Glomerular visceral epithelial cell (primary cell): Measurements from ENCODE around the gene NLGN1.
"Not testable (repeated sequence)": the region's sequence is repeated elsewhere in the genome, so short reads cannot be mapped to it uniquely, and the experiment has no call there.

Experiments
- DNase-seq: peaks from one replicate; pipeline ENCODE4 v3.0.0-alpha.2; 2016; ENCODE audit errors: extremely low spot score

NLGN1 gene

DNA sequence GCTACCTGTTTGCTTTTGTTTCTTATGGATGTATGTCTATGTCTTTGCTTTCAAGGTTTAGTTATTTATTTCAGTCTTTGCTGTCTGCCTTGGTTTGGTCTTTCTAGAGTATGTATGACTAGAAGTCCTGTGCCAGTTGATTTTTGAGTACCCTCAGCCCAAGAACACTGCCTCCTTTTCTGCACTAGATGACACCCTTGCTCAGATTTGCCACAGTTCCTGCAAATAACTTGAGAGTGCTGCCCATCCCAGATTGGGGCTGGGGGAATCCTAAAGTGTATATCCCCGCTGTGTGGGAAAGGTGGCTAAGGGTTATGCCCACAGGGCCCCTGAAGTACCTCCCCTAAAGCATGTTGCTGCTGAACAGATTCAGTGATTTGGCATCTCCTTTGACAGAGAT lies 32.0 kb downstream of the NLGN1 start:
- DNase-seq, result no peak

DNA sequence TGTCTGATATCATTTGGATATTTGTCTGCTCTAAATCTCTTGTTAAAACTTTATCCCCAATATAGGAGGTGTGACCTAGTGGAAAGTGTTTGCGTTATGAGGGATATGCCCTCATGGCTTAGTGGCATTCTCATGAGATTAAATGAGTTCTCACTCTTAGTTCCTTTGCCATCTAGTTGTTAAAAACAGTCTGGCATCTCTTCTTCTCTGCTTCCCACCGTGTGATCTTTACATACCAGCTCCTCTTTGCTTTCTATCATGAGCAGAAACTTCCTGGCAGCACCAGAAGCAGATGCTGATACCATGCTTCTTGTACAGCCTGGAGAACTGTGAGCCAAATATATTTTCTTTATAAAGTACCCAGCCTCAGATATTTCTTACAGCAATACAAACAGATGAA lies 33.0 kb downstream of the NLGN1 start:
- DNase-seq, result no peak

DNA sequence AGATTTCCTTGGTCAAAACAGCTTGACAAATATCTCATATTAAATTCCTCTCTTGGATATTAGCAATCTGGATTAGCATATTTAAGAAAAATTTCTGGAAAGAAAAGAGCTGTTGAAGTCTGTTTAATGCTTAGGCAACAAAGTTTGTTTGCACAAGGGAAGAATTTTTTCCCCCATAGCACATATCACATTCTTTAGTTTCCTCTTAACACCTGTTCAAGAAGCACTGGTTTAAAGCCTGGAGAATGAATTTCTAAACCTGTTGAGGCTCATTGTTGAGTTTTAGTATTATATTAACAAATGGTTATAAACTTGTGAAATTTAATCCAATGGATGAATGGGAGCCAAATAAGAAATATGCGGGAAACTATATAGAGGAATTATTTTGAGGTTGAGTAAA lies 41.5 kb downstream of the NLGN1 start:
- no peak for DNase-seq

DNA sequence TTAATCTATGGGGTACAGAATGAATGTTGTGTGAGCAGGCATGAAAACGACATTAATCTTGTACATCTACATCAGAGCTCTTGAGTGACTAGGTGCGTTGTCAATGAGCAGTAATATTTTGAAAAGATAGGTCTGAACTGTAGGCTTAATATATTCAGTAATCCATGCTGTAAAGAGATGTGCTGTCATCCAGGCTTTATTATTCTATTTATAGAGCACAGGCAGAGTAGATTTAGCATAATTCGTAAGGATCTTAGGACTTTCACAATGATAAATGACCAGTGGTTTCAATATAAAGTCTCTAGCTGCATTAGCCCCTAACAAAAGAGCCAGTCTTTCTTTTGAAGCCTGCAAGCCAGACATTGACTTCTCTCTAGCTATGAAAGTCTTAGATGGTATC lies 43.0 kb downstream of the NLGN1 start:
- no peak for DNase-seq

DNA sequence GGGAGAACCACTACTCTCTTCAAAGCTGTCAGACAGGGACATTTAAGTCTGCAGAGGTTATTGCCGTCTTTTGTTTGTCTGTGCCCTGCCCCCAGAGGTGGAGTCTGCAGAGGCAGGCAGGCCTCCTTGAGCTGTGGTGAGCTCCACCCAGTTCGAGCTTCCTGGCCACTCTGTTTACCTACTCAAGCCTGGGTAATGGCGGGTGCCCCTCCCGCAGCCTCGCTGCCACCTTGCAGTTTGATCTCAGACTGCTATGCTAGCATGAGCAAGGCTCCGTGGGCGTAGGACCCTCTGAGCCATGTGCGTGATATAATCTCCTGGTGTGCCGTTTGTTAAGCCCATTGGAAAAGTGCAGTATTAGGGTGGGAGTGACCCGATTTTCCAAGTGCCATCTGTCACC lies 54.0 kb downstream of the NLGN1 start:
- DNase-seq, result not testable (repeated sequence)

DNA sequence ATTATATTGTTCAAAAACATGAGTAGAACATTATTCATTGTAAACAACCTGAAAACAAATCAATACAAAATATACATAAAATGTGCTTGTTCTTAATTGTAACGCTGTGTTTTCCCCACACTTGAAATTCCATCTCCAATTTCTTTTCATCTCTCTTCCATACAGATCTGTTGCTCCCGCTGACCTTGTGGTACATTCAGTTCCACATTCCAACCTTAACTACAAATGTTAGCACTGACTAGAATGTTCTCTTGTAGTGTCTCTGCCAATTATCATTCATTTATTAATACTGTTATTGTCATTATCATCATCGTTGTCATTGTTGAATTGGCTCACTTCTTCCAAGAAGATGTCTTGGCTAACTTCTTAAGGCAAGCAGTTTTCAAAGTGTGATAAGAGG lies 65.7 kb downstream of the NLGN1 start:
- DNase-seq, result no peak

DNA sequence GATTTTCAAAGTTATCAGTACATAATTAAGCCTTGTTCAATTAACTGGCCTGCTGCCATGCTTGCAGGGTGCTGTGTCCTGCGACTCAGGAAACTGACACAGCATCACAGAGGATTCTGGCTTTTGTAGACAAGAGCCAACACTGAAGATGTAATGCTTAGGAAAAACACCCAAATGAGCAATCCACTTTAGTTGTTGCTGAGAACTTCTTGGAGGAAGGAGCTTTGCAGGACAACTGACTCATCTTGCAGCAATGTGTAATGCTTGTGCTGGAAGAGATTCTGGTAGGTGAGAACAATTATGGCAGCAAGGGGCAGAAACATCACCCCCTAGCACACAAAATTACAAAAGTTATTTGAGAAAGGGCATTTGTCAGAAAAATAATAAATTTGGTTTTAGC lies 67.6 kb downstream of the NLGN1 start:
- DNase-seq, result peak; percentile 43

DNA sequence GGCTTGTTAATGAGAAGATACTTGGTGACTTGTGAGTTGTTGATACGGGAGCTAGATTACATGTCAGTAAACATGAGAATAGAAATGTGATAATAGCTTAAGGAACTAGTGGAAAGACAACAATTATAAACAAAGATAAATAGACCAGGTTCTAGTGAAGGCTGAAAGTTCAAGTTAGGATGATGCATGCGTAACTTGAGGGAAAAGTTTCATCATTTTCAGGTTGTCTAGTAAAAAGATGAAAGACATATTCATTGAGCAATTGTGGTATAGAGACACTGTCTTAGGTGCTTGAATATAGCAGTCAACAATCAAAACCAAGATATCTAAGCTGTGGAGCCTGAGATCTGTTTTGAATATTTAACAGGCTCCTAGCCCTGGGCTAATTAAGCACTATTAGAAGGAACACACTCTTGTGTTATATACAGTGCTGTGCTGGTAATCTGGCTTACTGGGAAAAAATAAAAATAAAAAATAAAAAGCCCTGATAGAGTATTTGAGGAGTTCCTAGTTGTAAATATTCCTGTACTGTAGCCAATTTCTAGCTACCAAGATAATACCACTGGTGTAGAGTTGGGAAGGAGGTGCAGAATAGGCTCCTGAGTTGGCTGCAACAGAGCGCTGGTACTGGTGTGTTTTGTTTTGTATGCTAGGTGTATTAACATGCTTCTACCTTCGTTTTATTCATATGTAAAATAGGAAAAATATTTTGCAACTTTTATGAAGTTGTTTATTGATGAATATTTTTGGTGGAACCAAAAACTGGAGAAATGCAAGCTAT lies 68.5 kb downstream of the NLGN1 start:
- no peak for DNase-seq

DNA sequence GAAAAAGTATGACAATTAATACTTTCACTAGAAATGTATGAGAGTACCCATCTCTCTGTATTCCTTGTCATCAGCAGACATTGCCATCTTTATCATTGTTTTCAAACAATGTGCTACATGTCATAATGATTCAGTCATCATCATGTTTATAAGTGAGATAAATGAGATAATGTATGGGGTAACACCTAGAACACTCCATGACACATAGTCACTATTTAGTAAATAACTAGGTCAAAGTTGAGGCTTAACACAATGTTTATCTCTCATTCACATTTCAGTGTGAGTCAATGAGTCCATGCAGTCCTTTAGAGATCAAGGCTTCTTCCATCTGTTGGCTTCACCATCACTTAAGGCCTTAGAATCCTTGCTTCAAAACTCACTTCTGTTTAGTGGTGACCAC lies 70.0 kb downstream of the NLGN1 start:
- DNase-seq, result no peak

DNA sequence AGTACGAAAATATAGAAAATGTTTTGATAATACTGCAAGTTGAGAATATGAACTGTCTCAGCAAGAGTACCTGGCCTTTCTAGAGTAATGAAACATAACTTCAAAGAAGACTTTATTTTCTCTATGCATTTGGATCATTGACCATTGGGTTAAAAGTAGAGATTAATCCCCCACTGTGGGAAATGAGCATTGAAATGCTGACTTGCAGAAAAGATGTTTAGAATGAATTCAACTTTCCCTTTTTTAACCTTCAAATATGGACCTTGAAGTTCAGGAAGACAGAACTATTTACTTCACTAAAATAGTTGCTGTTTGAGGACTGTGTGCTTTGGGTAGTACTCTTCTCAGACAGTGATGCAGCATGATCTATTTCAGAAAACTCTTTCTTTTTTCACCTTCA lies 75.7 kb downstream of the NLGN1 start:
- DNase-seq, result no peak

DNA sequence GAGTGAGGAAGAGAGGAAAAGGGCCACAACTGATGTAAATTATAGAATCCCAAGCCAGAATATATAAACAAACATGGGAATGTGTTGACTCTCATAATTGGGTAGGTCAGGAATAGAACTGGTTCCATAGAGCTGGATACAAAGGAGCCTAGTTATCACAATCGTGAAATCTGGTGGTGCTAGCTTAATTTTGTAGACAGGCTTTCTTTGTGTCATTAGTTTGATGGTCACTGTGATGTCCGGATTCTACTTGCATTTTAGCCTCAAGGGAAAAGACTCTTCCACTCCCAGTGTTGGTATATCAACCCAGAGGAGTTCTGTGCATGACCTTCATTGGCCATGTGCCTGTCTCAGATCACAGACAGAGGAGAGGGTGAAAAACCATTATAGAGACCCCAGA lies 81.8 kb downstream of the NLGN1 start:
- DNase-seq, result no peak

DNA sequence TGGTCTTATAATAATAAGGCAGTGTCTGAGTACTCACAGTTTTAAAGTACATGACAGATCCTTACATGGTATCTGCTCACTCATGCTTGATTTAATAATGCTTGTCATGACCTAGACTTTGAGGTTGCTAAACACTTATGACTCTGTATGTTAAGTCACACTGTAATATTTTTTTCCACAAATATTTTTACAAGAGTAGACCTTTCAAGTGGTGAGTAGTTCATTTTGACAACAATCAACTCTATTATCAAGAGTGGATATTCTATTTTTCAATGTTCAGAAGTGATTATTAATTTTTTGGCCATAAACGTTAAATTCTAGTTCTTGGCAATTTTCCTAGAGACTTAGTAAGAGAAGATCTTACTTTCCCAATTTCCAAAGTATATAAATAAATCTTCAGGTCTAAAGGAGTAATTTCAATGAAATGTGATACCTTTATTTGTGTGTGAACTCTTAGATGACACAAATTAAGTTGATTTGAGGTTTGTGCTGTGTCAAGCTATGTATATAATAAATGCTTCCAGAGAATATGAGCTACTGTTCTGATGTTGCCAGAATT lies 104.5 kb downstream of the NLGN1 start:
- peak; percentile 14 for DNase-seq

DNA sequence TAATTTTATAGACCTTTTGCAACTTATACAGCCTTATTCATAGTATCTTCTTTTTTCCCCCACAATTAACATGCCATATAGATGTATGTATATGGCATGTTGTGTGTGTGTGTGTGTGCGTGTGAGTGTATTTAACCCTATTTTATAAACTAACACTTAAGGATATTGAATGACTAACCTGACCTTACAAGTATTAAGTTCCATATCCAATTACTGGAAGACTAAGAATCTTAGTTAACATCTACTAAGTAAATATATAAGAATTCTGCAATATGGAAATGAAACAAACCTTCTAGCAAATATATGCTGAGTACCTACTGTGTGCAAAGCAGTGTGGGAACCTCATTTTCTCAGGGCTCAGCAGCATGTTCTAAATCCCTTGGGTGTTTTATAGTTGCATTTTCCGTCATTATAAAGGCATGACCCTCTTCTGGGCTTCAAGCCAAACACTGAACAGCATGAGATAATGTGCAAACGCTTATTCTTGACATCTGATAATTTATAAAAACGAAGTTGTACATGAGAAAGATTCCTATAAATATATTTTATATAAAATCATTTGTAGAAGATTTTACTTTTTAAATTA lies 105.5 kb downstream of the NLGN1 start:
- DNase-seq, result peak; percentile 11

DNA sequence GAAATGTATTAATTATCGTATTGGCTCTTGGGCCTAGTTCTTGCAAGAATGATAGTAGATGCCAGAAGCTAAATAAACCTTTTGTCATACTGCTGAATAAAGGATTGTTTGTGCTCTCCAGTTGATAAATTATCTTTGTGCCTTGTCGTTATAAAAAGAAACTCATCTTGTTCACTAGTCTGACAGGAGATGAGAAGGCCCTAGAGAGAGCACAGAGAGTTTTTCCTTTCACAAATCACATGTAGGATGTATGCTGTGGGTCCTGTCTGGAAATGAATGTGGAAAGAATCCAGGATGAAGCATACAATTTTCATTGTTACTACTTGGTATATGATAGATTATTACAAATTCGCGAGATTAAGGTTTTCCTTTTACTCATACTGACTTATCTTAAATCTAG lies 113.0 kb downstream of the NLGN1 start:
- no peak for DNase-seq

DNA sequence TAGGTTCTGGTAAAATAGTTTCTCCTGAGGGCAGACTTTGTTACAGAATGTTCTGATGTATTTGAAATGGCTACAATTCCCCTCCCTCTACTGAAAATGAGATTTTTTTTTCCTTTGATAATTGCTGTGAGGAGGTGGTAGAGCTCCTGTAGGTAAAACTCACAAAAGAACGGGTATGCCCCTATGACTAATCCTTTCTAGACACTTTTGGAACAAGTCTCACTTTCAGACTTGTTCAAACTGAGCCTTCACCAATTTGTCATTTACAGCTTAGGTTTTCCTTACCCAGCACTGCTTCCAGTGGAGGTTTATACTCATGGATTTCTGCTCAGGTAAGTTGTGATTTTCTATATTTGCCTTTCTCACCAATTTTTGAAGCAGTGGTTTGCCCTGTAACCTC lies 115.6 kb downstream of the NLGN1 start:
- DNase-seq, result no peak

DNA sequence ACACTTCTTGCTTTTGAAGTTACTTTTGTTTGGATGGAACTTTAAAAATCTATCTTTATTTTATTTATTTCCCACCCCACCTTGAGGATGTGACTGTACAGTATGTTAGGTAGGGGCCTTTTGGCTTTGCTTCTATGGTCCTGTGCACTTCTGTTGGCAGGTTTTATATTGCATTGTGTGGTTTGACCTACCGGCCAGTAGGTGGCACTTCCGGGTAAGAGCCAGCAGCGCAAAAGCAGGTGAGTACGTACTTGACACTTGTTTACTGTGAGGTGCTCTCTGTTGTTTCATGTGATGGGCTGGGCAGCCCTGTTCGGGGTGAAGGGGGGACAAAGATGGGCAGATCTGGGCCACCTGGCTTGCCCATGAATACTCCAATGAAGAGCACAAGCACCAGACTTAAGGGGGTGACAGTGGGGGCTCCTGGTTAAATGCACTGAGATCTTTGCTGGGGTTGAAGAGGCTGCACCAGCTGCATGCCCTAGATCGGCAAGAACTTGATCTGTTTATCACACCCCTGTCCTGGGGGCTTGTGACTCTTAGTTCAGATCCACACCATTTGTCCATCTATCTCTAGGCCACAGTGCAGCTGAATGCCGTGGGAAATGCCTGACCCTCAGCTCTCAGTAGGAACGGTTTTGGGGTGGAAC lies 131.6 kb downstream of the NLGN1 start:
- peak; percentile 7 for DNase-seq

DNA sequence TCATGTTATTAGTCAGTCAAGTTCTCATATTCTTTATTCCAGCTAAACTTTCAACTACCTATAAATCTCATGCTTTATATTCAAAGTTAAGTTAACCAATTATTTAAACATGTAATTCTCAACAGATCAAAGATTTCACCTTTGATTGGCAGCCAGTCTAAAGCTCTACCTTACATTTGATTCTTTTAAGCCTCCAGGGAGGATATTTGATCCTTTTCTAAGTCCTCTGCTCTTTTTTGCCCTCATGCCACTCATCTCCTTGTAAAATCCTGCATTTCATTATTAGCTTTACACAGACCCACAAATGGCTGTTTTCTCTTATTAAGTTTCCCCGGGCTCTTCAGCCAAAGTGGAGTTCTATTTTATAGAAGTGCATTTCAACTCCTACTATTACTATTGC lies 134.1 kb downstream of the NLGN1 start:
- DNase-seq, result no peak

DNA sequence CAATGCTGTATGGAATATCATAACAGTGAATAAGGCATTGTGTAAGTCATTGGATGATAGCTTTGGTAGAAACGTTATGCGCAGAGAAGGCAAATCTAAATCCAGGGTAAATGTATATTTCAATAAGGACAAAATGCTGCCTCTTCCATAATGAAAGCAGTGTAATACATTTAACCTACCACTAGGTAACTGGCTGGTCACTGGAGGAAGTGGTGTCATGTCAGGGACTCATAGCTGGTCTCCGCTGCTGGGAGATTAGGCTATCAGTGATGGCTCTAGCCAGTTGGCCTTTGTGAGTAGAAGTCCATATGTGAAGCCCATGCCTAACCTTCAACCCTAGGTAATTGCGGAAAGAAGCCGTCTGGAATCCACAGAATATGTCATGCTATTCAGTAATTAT lies 140.9 kb downstream of the NLGN1 start:
- DNase-seq, result no peak

DNA sequence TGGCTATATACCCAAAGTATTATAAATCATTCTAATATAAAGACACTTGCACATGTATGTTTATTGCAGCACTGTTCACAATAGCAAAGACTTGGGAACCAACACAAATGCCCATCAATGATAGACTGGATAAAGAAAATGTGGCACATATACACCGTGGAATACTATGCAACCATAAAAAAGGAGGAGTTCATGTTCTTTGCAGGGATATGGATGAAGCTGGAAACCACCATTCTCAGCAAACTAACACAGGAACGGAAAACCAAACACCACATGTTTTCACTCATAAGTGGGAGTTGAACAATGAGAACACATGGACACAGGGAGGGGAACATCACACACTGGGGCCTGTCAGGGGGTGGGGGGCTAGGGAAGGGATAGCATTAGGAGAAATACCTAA lies 148.0 kb downstream of the NLGN1 start:
- not testable (repeated sequence) for DNase-seq

DNA sequence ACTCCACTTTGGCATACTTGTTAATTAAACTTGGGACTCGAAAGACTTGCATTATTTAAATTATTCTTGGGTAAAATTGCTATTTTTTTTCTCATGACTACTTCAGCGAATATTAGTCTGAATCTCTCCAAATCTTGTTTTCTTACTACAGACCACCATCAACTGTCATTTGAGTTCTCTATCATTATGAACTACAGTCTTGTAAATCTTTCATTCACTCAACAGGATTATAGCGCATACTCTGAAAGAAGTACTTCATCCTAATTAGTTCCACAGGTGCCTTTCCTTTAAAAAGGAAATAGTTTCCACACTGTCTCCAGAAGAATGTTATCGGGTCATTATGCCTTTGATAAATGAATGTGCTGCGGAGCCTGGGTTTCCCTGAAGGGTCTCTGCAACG lies 149.5 kb downstream of the NLGN1 start:
- no peak for DNase-seq

DNA sequence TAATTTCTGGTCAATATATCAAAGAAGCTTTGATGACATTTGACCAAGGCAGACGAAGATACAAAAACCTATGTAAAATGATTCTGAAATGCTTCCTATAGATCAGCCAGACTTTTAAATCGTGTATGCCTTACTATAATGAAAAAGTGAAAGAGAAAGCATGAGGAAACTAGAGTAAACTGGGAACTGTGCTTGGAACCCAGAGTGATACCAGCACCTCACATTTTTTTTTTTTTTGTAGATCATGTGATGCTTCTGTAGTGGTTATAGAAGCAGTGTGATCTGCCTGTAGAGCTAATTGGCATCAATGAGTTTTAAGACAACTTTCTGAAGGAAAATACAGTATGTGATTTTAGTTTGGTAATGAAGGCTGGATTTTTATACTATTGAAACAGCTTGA lies 150.7 kb downstream of the NLGN1 start:
- no peak for DNase-seq

DNA sequence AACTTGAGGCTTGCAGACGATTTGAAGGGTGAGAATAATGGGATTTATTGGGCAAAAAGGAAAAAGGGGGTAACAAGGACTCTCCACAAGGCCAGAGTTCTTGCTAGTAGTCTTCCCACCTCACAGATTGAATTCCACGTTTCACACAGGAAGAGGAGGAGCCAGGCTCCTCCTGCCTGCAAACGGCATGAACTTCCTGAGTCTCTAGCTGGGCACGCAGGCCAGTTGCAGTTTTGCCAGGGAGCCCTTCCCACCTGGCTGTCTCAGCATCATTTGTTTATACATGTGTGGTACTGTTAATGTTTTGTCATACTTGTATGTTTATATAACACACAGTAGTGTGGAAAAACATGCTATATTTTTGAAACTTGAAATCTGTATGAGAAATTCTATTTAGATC lies 155.0 kb downstream of the NLGN1 start:
- no peak for DNase-seq
